Activated gamma-delta T cell treated with anti-CD3 and anti-CD28 coated beads, Interleukin-2, amount 50 U/mL, for 16 hours (primary cell): Measurements from ENCODE around the gene TOMT.

ENCODE experiments used
- DNase-seq: peaks from one replicate; pipeline ENCODE4 v3.0.0-alpha.2; 2020; ENCODE audit warnings: low read depth

TOMT gene

DNA sequence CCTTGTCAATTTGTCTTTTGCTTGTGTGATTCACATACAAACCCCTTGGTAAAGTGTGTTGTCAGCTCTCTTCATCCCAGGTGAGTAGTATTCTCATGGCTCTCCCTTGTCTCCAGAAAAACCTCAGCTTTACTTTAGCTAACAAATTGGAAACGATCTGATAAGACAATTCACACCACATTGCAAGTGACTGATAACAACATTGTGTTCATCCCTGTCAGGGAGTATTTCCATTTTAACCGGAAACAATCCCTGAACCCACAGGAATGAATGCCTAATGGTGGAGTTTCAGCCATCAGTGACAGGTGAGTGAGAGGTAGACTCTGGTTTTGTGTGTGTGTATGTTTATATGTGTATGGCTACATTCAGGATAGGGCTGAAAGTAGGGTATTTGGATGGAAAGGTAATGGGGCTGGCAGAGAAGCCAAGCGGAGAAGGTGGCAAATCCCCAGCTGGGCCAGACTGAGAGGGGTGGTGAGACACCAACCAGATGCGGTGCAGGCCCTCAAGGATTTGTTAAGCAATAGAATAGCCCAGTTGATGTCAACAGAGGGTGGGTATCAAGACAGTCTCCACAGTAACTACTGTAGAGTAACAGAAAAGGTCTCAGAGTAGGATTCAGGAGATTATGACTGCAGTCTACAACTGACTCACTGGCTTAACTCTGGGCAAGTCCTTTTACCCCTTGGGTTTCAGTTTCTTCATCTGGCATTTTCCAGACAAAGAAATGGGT, 17.5 kb upstream of the TOMT start:
- no peak for DNase-seq

DNA sequence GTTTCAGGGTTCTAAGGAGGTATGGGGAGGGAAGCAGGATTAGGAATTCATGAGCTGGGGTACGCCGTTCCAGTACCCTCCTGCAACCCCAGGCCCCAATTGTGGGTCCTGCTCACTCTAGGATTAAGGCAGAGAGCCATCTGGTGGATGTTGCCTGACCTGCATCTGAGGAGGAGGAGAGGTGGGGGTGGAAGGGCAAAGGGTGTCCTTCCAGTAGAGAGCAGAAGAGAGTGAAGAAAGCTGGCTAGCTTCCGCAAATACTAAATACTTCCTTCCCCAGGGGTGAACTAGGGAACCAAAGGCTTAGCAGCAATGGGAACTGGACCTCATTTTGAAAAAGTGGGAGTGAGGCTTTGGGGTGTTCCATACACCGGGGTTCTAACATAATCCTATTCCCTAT, 14.4 kb upstream of the TOMT start:
- DNase-seq: peak; percentile 34

DNA sequence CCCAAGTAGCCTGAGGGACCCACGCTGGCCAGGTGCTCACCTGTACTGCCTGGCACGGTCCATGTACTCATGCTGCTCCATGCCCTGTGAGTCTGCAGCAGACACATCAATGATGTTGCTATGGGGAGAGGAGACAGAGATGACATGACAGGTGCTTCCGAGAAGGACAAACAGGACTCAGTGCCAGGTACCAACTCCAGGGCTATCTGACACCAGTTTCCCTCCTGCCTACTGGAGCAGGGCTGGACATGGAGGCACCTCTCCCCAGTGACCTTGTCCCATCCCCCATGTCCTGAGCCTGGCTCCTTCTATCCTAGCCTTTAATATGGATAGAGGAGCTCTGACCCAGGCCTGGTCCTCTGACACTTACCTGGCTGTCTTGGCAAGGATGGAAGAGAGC, 7.0 kb upstream of the TOMT start:
- no peak for DNase-seq

DNA sequence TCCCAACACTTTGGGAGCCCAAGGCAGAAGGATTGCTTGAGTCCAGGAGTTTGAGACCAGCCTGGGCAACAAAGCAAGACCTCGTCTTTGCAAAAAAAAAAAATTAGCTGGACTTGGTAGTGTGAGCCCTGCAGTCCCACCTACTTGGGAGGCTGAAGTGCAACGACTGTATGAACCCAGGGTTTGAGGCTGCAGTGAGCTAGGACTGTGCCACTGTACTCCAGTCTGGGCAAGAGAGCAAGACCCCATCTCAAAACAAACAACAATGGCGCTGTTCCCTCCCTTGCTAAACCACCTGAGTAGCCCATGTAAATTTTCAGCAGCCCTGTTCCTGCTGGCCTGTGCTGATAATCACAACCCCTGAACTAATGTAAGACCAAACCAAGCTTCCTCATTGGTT, 5.7 kb upstream of the TOMT start:
- DNase-seq: no peak

DNA sequence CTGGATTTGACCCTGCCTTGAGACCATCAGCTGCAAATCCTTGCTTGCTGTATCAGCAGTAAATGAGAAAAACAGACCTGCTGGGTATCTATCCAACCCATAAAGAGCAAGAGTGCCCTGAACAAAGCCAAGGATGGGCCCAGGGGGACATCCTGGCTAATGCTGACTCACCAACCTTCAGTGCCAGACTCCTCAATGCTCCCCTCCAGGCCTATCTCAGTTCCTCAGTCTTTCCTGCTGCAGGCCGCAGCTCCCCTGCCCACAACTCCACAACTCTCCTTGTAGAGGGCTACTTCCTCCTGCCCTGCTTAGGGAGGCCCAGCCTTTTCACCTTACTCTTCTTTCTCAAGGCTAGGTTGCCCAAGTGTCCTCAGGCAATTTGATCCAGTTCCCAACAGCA, 5.3 kb upstream of the TOMT start:
- no peak for DNase-seq

DNA sequence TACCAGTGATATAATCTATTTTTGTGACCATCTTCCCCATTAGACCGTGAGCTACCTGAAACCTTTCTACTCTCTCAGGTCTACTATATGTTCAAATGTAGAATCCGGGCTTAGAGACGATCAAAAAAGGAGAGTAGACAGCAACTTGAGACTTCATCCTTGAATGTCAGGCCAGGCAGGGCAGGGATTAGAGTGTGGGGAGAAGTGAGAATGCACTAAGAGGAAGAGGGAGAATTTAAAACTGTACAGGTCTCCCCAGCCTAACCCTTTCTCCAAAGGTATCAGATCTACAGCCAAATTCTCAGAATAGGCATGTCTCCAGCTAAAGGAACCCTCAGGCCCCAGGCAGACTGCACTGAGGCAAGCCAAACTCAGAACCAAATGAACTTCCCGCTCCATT, 3.6 kb upstream of the TOMT start:
- DNase-seq: no peak

DNA sequence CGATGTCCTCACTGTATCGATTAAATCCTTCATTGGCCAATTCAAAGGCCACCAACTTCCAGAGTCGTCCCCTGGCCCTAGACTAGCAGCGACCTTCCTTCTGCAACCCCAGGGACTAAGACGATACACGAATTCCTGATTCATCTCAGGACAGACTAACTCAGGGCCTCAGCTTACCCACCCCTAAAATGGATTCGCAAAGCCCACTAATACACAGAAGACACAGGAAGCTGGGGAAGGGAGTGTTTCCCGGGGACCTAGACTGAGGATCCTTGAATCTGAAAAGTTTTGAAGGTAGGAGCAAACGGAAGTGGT, 3.1 kb upstream of the TOMT start:
- no peak for DNase-seq

DNA sequence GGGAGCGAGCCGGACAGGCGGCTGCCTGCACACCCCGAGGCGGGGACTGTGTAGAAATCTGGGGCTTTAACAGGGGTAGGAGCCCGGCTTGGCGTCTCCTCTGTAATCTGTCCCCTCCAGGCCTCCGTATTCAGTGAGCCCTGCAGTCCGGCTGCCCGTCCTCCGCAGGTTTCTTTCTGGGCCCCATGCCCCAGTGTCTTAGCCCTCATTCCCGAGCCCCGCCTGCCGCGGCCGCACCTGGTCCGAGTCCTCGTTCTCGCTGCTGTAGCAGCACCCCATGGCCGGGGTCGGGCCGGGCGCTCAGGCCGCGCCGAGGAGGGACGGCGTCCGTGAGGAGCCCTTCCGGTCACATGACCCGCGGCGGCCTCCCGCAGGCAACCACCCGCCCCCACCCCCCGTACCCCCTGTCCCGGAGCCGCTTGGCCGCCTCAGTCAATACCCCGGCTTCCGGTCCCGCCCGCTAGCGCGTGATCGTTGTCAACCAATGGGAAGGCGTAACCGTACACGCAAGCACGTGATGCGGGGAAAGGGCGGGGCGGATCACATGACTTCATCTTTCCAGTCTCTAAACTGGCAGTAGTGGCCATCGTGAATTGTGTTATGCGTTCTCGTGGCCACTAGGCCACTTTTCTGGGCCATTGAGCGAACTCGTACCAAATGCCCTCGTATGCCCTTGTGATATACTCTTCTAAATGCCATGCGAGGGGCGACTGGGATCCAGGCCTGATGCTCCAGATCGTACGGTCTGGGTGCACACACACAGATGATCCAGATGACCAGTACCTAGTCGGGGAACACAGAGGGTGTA, 2.6 kb upstream of the TOMT start, which contains the start of gene LAMTOR1:
LAMTOR1 (minus strand) TSS at position 352 of the 808 bp plus-strand sequence; CDS start at position 279, 73 bp downstream.
- DNase-seq: peak; percentile 96

DNA sequence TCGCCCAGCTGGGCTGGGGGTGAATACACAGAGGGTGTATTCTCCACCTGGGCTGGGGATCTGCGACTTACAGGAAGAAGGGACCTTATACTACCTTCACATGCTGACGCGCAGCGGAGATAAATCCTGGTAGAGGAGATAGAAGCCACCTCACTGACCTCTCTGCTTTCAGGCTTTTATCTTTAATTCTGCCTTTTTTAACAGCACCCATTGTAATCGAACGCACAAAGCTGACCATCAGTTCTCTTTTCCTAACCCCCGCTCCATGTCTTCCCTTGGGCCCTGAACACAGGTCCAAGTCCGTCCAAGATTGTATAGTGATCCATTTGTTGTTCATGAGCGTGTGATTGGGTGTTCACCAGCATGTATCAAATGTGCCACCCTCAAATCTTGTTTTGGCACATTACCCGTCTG, 2.0 kb upstream of the TOMT start:
- no peak for DNase-seq

DNA sequence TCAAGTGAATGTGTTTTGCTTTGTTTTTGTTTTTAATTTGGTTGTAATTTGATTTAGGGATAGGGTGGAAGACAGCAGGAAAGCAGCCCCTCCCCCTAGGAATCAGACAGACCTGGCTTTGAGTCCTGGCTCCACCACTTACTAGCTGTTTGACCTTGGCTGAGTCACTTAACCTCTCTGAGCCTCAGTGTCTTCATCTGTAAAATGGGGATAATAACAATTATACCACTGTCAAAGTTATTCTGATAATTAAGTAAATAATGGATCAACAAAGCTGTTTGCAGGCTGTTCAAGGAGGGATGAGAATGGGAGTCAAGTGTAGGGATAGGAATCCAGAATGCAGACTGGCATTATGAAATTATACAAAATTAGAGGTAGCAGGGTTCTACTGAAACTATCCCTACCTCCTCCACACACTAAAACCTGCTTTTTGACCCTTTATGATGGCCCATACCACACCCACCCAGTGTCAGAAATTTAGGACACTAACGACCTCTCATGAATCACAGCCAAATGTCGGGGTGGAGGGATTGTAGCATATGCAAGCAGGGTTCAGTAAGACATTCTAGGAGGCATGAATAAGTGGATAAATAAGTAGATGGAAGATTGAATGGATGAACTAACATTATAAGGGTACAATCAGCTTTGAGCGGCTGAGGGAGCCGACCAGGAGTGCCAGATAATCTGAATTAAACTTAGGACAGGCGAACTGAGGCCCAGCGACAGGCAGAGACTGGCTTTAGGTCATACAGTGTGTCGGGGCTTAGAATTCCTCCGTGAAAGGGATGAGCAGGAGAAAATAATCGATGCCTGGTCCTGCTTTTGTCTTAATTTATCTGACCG, 5.8 kb downstream of the TOMT start:
- DNase-seq: no peak

DNA sequence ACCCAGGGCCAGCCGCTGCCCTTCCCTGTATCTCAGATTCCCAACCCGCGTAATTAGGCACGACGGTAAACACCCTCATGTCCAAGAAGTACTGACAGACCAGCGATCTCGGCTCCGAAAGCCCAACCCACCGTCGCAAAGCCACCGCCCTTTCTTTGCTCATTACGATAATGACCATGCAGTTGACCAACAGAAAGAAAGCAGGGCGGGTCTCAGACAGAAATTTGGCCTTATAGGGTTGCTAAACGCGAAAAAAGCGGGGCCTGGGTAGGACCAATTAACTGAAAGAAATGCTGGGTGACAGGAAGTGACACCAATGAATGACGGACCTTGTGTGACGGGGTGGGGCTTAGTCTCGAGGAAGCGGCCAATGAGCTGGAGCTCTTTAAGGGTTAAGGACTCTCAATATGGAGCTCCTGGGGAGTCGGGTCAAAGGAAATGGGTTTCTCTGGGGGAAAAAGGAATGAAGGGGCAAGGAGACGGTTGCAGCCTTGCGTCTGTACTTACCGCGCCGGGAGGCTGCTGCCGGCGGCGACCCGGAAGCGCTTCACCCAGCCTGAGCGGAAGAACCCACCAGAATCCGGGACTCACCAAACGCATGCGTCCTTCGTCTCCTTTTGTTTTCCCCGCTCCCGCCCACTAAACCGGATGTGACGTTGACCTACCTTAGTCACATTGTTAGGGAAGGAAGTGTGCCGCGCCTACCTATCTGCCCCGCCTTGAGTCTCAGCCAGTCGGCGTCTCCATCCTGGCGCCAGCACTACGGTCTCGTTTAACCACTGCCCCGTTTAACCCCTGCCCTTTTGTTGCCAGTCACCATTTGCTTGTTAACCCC, 6.6 kb downstream of the TOMT start, which contains the start of gene ANAPC15:
ANAPC15 (minus strand) TSS at position 553 of the 835 bp plus-strand sequence. CDS start 1,419 bp downstream, outside the sequence.
- peak; percentile 98 for DNase-seq

DNA sequence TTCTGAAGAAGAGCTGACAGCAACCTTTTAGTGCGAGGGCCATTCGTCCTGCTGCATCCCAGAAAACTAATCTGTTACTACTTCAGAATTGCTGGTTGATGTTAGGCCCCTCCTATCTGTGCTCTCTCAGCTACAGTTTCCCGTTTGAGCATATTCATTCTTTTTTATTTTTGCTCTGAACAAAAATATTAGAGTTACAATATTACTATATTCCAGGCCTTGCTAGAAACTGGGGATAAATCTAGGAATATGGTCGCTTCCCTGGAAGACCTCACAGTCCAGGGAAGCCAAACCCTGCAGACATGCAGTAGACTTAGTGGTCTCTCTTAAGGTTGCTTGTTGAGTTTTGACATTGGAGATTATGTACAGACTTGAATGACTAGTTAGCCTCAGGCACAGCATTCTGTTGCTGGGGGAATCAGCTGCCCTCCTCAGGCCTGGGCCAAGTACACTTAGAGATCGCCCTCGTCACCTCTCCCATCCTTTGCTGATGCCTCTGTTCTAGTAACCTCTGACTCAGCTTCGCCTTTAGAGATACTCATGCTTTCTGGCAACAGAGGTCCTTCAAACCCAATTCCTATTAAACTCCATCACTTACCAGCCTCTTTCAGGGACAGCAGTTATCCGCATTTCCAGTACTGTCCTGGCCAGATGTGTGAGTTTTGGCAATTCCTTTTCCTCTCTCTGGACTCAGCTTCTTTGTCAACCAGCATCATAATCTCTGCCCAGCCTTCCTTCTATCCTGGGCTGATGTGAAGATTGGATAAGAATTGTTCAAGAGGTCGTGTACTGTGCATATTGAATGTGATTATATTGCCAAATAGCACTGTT, 7.5 kb downstream of the TOMT start:
- no peak for DNase-seq

DNA sequence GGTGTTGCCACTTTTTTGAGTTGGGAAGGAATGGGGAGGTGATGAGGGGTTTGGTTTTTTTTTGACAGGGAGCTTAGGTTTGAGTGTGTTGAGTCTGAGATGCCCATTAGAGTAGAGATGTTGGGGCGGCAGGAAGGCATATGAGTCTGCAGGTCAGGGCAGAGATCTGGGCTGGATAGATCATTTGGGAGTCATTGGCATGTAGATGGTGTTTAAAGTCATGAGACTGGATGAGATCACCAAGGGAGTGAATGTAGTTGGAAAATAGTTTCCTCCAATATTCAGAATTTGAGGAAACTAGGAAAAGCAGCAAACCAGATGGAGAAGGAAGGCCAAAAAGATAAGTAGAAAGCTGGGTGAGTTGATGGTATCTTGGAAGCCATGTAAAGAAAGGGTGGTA, 8.8 kb downstream of the TOMT start:
- DNase-seq: no peak

DNA sequence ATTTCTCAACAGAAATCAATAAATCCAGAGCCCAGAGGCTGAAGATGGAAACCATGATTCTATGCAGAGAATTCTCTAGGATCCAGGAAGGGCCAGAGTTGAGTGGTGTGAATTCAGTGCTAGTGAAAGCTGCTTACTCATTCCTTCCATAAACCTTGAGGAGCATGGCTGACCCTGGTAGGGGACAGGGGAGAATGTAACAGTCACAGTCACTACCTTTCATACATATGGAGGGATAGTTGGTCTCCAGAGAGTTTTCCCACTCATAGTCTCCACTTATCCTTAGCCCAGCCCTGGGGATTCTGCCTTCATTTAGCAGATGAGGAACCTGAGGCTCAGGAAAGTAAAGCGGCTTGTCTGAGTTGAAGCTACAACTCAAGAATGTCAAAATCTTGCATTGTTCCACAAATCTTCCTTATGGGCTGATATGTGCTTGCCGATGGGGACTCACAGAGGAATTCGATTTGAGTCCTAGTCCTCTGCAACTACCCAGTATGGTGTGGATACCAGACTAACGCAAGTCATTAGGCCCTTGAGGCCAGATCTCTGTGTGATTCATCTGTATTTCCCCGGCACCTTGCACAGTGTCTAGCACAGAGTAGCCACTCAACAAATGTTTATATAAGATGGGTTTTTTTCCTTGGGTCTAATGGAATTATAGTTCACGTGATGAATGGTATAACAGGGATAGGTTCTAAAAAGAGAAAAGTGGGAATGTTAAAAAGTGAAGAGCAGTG, 10.5 kb downstream of the TOMT start:
- no peak for DNase-seq

DNA sequence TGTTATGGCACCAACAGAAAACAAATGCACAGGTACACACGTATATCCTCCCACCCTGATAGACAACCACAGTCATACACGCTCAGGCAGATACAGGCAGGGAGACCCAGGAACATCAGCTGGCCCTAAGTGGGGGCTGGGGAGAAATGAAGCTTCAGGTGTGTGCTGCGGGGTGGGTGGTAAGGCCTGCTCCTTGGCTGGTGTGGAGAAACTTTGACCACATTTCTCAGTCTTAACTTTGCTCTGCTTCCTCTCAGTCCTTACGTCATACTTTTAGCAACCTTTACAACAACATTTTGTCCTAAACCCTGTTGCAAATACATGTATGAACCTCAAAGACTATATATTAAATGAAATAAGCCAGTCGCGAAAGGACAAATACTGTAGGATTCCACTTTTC, 13.5 kb downstream of the TOMT start:
- no peak for DNase-seq

DNA sequence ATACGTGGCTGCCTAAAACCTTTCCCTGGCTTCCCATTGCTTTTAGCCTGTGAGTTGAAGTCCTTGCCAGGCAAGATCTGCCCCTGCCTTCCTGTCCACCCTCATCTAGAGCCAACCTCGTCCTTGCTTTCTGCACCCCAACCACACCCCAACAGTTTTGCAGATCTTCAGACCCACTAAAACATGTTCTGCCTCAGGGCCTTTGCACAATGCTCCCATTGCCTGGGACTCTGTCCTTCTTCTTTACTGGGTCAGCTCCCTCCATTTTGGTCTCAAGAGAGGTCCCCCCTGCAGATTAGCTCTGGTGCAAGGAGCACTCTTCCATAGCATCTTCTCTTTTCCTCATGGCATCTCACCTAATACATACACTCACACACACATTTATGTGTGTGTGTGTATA, 15.2 kb downstream of the TOMT start:
- DNase-seq: no peak

DNA sequence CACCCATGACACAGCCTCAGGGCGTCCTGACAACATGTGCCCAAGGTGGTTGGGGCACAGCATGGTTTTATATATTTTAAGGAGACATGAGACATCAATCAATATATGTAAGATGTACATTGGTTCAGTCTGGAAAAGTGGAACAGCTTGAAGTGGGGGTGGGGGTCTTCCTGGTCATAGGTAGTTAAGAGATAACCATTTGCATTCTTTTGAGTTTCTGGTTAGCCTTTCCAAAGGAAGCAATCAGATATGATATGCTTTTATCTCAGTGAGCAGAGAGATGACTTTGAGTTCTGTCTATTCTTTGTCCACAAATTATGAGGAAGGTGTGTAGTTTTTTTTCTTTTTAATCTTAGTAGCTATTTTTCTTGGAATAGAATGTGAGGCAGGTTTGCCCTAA, 16.9 kb downstream of the TOMT start:
- no peak for DNase-seq

DNA sequence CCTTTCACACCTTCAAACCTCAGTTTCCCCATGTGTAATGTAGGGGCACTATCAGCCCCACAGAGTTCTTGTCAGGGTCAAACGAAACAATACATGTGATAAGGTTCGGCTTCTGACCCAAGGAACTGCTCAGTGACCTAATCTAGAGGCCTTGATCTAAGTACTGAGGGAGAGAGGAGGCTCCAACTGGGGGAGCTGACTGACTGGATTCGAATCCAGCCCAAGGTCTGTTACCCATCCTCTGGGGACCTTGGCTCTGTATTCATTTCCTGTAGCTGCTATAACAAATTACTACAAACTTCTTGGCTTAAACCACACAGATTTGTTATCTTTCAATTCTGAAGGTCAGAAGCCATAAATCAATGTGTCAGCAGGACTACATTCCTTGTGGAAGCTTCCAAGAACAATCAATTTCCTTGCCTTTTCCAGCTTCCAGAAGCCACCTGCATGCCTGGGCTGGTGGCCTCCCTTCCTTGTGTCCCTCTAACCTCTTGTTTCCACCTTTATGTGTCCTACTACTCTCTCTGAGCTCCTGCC, 17.5 kb downstream of the TOMT start:
- DNase-seq: no peak

DNA sequence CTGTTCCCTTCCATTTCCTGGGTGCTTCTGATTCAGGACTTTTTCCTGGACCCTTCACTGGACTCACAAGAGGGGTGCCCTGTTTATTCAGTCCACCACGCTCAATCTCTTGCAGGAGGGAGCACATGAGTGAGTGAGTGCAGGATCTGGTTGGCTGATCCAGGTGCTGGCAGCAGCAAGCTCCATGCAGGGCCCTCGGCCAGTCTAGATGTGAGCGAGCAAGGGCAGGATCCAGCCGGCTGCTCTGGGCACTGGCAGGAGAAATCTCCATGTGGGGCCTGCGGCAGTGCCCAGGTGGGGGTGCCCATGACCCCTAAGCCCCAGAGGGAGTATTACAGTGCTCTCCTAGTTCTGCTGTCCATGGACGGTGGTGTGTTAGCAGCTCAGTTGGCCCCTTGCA, 18.3 kb downstream of the TOMT start:
- no peak for DNase-seq

DNA sequence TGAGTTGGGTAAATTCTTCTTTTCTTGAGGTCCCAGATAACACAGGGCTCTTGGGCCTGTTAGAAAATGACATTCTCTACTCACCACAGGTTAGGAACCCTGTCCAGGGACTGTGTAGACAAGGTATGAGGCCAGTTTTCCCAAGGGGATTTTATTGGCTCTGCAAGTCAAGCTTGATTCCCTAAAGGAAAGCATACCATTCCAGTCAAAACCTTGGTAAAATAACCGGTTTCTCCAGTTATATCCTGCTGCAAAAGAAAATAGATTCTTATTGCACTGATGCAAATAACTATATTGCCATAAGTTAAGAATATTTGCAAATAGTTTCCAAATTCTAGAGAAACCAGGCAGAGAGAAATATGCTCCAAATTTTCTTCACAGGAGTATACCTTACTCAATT, 20.2 kb downstream of the TOMT start:
- no peak for DNase-seq
